ENCODE results near the gene ARHGAP44.

Gene ARHGAP44

DNA sequence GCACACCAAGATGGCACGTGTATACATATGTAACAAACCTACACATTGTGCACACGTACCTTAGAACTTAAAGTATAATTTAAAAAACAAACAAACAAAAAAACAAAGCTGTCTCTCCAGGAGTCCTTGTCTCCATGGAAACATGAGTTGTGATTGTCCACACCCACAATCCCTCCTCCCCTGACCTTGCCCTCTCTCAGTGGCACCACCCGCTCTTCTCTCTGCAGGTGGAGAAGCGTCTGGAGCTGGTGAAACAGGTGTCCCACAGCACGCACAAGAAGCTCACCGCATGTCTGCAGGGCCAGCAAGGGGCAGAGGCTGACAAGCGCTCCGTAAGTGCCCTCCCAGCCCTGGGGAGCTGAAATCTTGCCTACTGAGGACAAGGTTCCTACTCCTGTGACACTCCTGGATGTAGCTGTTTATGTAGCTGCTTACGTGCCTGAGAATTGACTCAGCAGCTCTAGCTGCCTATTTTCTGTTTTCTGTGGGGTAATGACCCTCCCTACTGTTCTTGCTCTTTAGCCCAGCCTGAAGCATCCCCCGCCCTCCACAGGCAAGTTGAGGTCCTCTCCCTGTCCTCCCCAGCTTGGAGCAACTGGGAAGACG, 107.0 kb downstream of the ARHGAP44 start:
- H3K27me3 ChIP-seq (ENCODE audit: low read depth) = no peaks in the 10 kb centered on the region
- in situ Hi-C loops (cut with MboI; ENCODE audit: low sequenced_read_pairs) = no loop called here
- no peaks in the 10 kb centered on the region for H3K36me3 ChIP-seq (replicated peaks)
- no peaks in the 10 kb centered on the region for H3K9me3 ChIP-seq
- no peak overlapping the region for H3K4me3 ChIP-seq
- DNase-seq (ENCODE audit: low spot score in 2 of 2) = peak in 1 of 2 experiments; percentile 13
- no peaks in the 10 kb centered on the region for H3K4me1 ChIP-seq

DNA sequence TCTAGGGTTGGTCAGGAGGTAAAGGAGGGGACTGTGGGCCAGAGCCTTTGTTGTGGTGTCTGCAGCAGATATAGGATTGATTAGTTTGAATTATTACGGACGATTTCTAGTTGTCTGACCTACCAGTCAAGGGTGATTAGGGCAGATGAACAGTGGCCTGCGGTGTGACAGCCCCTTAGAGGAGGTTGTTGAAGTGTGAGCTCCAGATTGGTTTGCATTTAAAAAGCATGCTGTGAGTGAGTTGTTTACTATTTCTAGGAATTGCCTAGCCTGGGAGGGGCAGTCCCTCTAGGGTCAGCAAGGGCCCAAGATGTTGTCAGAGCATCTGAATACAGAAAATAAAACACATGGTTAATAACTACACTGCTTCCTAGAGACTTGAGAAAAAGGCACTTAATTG, 108.8 kb downstream of the ARHGAP44 start:
- Histone ChIP-seq H3K36me3 (replicated peaks) (no peaks in the 10 kb centered on the region), H3K27me3 (ENCODE audit: low read depth) (no peaks in the 10 kb centered on the region), H3K4me3 (no peak overlapping the region), H3K4me1 (no peaks in the 10 kb centered on the region), H3K9me3 (no peaks in the 10 kb centered on the region)
- in situ Hi-C loops (cut with MboI; ENCODE audit: low sequenced_read_pairs) = no loop called here
- DNase-seq (ENCODE audit: low spot score in 2 of 2) = no peak

DNA sequence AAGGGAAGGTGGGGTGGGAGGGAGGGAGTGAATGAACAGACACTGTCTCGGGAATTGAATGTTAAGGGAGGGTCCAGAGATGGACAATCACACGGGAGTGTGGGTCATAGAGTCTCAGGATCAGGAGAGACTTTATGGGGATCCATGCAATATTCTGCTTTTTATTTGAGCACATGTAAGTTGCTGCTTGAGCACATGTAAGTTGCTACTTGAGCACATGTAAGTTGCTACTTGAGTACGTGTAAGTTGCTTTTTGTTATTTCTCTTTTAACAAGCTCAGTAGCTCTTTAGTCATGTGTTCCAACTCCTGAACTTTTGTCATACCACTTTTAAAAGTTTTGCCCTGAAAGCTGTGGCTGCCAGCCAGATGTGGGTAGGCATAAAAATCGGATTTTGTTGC, 110.3 kb downstream of the ARHGAP44 start:
- H3K36me3 ChIP-seq (replicated peaks) = no peaks in the 10 kb centered on the region
- no peaks in the 10 kb centered on the region for H3K27me3 ChIP-seq (ENCODE audit: low read depth)
- DNase-seq (ENCODE audit: low spot score in 2 of 2) = no peak
- no peaks in the 10 kb centered on the region for H3K4me1 ChIP-seq
- H3K9me3 ChIP-seq = no peaks in the 10 kb centered on the region
- in situ Hi-C loops (cut with MboI; ENCODE audit: low sequenced_read_pairs) = no loop called here
- no peak overlapping the region for H3K4me3 ChIP-seq

DNA sequence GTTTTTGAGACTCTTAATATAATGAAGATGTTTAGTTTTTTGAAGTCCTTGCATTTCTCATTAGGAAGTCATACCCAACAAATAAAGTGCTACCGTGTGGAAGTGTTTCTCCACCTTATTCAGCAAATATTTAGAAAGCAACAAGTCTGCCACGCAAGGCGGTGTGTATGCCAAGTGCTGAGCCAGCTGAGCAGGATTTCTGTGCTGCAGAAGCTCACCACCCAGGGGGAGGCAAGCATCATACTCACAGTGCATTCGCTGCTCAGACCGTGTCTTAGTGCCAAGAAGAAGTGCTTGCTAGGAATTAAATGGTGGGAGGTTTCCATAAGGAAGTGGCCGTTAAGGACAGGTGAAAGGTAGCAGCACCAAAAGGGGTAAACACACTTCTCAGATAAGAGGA, 111.2 kb downstream of the ARHGAP44 start:
- no peaks in the 10 kb centered on the region for H3K27me3 ChIP-seq (ENCODE audit: low read depth)
- H3K4me1 ChIP-seq = no peaks in the 10 kb centered on the region
- H3K4me3 ChIP-seq = no peak overlapping the region
- no peaks in the 10 kb centered on the region for H3K9me3 ChIP-seq
- no peak for DNase-seq (ENCODE audit: low spot score in 2 of 2)
- in situ Hi-C loops (cut with MboI; ENCODE audit: low sequenced_read_pairs) = no loop called here
- H3K36me3 ChIP-seq (replicated peaks) = no peaks in the 10 kb centered on the region

DNA sequence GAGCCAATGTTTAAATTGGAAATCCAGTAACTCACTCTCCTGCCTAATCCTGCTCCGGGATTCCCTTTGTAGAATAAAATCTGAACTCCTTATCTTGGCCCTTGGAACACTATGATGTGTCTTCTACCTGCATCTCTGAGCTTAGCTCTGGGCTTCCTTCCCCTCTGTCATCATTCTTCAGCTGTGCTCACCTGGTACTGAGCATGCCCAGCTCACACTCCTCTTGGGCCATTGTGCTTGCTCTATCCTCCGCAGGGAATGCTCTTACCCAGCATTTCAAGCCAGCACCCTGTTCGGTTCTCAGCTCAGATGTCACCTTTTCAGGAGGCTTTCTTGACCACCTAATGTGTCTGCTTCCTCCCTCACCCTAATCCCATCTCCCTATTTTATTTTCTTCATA, 112.7 kb downstream of the ARHGAP44 start:
- in situ Hi-C loops (cut with MboI; ENCODE audit: low sequenced_read_pairs) = no loop called here
- Histone ChIP-seq H3K4me1 (no peaks in the 10 kb centered on the region), H3K36me3 (replicated peaks) (no peaks in the 10 kb centered on the region), H3K9me3 (no peaks in the 10 kb centered on the region; the same call in 1 of the 2 replicates), H3K27me3 (ENCODE audit: low read depth) (no peaks in the 10 kb centered on the region), H3K4me3 (no peak overlapping the region)
- no peak for DNase-seq (ENCODE audit: low spot score in 2 of 2)

DNA sequence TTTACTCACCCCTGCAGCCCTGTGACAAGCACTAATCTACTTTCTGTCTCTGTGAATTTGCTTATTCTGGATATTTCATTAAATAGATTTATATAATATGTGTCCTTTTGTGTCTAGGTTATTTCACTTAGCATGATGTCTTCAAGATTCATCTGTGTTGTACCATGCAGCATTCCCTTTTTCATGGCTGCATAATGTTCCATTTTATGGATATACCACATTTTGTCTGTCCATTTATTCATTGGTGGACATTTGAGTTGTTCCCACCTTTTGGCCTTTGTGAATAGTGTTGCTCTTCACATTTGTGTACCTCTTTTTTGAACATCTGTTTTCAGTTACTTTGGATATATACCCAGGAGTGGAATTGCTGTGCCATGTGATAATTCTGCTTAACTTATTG, 118.2 kb downstream of the ARHGAP44 start:
- Histone ChIP-seq H3K4me3 (no peak overlapping the region), H3K36me3 (replicated peaks) (no peaks in the 10 kb centered on the region), H3K4me1 (no peaks in the 10 kb centered on the region), H3K27me3 (ENCODE audit: low read depth) (no peaks in the 10 kb centered on the region), H3K9me3 (no peaks in the 10 kb centered on the region; the same call in 1 of the 2 replicates)
- in situ Hi-C loops (cut with MboI; ENCODE audit: low sequenced_read_pairs) = no loop called here
- DNase-seq (ENCODE audit: low spot score in 2 of 2) = no peak

DNA sequence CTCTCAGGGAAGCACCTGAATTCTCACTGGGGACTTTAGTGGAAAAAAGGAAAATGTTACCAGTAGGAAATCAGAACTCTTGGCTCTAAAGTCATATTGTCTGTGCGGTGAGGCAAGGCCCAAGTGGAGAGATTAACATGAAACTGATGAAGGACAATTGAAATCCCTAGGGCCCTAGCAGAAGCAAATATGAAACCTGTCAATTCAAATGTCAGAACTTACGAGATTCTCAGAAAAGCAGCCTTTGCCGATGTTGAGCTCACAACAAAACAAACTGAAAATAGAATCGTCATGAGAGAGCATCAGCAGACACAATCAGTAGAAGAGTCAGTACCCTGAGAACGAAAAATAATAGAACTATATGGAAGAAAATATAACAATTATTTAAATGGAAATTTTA, 119.7 kb downstream of the ARHGAP44 start:
- Histone ChIP-seq H3K36me3 (replicated peaks) (no peaks in the 10 kb centered on the region), H3K9me3 (no peaks in the 10 kb centered on the region; the same call in 1 of the 2 replicates), H3K27me3 (ENCODE audit: low read depth) (no peaks in the 10 kb centered on the region), H3K4me1 (no peaks in the 10 kb centered on the region), H3K4me3 (no peak overlapping the region)
- DNase-seq (ENCODE audit: low spot score in 2 of 2) = no peak
- in situ Hi-C loops (cut with MboI; ENCODE audit: low sequenced_read_pairs) = no loop called here

DNA sequence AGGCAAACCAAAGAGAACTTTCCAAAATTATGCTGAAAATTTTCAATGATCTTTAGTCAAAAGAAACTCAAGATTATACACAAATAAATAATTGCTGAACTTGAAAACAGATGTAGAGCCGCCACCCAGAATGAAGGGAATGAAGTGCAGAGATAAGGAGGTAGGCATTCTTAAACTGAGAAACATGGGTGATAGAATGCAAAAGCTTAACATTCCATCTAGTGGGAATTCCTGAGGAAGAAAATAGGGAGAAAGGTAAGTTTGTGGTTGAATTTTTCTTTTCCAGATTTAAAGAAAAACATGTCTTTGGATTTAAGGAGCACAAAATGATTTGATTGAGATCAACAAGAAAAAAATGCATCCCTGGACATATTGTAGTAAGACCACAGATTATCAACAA, 120.2 kb downstream of the ARHGAP44 start:
- in situ Hi-C loops (cut with MboI; ENCODE audit: low sequenced_read_pairs) = no loop called here

DNA sequence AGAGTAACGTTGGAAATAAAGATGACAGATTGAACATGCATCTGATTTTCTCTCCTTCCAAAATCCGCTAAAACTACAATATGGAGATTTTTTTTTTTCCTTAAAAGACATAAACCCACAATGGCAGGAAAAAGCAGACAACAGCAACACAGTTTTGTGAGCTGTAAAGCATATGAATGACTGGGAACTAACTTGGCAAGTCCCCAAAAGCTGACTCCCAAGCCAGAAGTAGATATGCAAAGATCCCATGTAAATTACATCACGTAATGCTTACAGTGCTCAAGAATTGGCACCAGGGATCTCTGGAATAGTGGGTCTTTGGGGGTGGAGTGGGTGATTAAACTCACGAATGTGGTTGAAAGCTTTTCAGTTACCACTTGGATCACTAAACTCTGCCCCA, 121.9 kb downstream of the ARHGAP44 start:
- in situ Hi-C loops (cut with MboI; ENCODE audit: low sequenced_read_pairs) = no loop called here
- DNase-seq (ENCODE audit: low spot score in 2 of 2) = no peak
- H3K36me3 ChIP-seq (replicated peaks) = no peaks in the 10 kb centered on the region
- H3K9me3 ChIP-seq = no peaks in the 10 kb centered on the region; the same call in 1 of the 2 replicates
- H3K4me1 ChIP-seq = no peaks in the 10 kb centered on the region
- no peak overlapping the region for H3K4me3 ChIP-seq
- H3K27me3 ChIP-seq (ENCODE audit: low read depth) = no peaks in the 10 kb centered on the region

More for the DNA sequence above, 120.2 kb downstream of the ARHGAP44 start:
- Histone ChIP-seq H3K4me1 (no peaks in the 10 kb centered on the region), H3K36me3 (replicated peaks) (no peaks in the 10 kb centered on the region), H3K27me3 (ENCODE audit: low read depth) (no peaks in the 10 kb centered on the region), H3K4me3 (no peak overlapping the region), H3K9me3 (no peaks in the 10 kb centered on the region; the same call in 1 of the 2 replicates)
- no peak for DNase-seq (ENCODE audit: low spot score in 2 of 2)

DNA sequence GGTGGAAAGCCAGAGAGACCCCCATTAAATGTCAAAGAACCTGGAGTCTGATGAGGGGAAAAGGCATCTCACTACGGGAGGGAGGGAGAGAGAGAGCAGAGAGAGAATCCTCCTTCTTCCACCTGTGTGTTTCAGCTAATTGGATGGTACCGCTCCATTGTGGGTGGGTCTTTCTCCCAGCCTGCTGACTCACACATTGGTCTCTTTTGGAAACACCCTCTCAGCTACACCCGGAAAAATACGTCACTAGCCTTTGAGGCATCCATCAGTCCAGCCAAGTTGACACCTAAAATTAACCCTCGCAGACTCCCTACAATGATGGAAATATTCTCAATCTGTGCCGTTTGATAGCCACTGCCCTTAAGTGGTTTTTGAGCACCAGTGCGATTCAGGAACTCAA, 128.1 kb downstream of the ARHGAP44 start:
- no peaks in the 10 kb centered on the region for H3K27me3 ChIP-seq (ENCODE audit: low read depth)
- no peaks in the 10 kb centered on the region for H3K36me3 ChIP-seq (replicated peaks)
- no peaks in the 10 kb centered on the region for H3K4me1 ChIP-seq
- in situ Hi-C loops (cut with MboI; ENCODE audit: low sequenced_read_pairs) = no loop called here
- no peak for DNase-seq (ENCODE audit: low spot score in 2 of 2)
- no peak overlapping the region for H3K4me3 ChIP-seq
- no peaks in the 10 kb centered on the region for H3K9me3 ChIP-seq

DNA sequence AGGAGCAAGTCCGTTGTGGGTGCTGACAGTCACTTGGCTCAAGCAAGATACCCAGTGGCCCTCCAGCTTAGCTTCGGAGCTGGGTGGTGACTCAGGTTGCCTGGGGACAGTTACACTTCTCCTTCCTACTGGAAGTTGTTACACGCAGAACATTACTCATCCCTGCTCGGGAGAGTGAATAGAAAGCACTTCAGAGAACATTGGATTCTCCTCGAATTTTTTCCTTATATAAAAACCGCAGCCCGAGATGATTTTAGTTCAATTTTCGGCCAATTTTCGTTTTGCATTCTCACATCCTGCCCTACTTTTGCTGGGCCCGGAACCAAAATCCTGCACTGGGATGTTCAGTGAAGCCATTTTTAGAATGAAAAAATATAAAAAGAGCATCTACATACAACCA, 128.8 kb downstream of the ARHGAP44 start:
- Histone ChIP-seq H3K4me1 (no peaks in the 10 kb centered on the region), H3K27me3 (ENCODE audit: low read depth) (no peaks in the 10 kb centered on the region), H3K9me3 (no peaks in the 10 kb centered on the region), H3K36me3 (replicated peaks) (no peaks in the 10 kb centered on the region), H3K4me3 (no peak overlapping the region)
- in situ Hi-C loops (cut with MboI; ENCODE audit: low sequenced_read_pairs) = no loop called here
- no peak for DNase-seq (ENCODE audit: low spot score in 2 of 2)

DNA sequence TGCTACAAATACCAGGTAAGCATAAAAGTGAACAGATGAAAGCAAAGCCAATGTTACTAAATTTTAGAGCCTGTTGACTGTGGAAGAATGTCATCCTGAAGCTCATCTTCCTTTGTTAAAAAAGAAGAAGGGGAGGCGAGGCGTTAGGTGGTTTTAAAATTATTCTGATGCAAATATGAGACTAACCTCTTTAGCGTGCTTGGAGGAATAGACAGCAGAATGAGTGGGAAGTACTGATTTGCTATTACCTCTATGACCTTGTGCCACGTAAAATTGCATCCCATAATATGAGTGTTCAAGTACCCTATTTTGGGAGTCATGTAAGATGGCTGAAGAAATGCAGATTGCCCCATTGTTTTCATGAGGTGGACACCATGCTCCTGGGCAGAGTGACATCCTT, 132.8 kb downstream of the ARHGAP44 start:
- Histone ChIP-seq H3K9me3 (no peaks in the 10 kb centered on the region), H3K4me3 (no peak overlapping the region), H3K36me3 (replicated peaks) (no peaks in the 10 kb centered on the region), H3K4me1 (no peaks in the 10 kb centered on the region), H3K27me3 (ENCODE audit: low read depth) (no peaks in the 10 kb centered on the region)
- no peak for DNase-seq (ENCODE audit: low spot score in 2 of 2)
- in situ Hi-C loops (cut with MboI; ENCODE audit: low sequenced_read_pairs) = no loop called here

DNA sequence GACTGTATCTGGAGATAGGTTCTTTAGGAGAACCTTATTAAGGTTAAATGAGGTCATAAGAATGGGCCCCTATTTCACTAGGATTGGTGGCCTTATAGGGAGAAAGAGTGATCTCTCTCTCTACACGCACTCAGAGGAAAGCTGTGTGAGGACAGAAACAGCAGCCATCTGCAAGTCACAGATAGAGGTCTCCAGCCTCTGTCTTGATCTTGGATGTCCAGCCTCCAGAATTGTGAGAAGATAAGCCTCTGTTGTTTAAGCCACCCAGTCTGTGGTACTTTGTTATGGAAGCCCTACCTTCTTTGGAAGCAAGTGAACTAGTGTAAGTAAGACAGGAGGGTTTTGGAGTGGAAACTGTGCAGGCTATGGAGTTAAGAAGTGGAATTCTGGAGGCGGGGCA, 135.3 kb downstream of the ARHGAP44 start:
- H3K4me3 ChIP-seq = no peak overlapping the region
- no peaks in the 10 kb centered on the region for H3K36me3 ChIP-seq (replicated peaks)
- no peak for DNase-seq (ENCODE audit: low spot score in 2 of 2)
- H3K9me3 ChIP-seq = no peaks in the 10 kb centered on the region
- in situ Hi-C loops (cut with MboI; ENCODE audit: low sequenced_read_pairs) = no loop called here
- H3K4me1 ChIP-seq = no peaks in the 10 kb centered on the region
- H3K27me3 ChIP-seq (ENCODE audit: low read depth) = no peaks in the 10 kb centered on the region

DNA sequence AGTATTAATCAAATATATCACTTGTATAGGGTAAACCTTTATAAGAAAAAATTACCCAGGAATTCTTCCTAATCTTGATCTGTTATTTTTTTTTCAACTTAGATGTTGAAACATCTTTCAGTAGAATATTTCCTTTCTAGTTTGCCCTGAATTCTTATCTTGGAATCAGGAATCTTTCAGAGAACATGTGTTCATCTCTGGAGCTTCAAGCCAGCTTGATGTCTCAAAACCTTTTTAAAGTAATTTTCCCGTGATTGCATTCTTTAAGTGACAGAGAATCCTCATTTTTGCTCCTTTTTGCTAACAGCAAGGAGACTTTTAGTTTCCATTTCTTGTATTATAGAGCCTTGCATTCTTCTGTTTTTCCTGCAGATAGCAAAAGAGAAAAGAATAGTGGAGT, 137.7 kb downstream of the ARHGAP44 start:
- Histone ChIP-seq H3K27me3 (ENCODE audit: low read depth) (no peaks in the 10 kb centered on the region), H3K9me3 (no peaks in the 10 kb centered on the region), H3K4me1 (no peaks in the 10 kb centered on the region), H3K4me3 (no peak overlapping the region), H3K36me3 (replicated peaks) (no peaks in the 10 kb centered on the region)
- in situ Hi-C loops (cut with MboI; ENCODE audit: low sequenced_read_pairs) = no loop called here
- no peak for DNase-seq (ENCODE audit: low spot score in 2 of 2)

Data from HAP-1 (cell line).